GM23338 (cell line): ENCODE data around the gene IL1RAPL2. TPM values are rescaled to one million over a fixed set of nuclear protein-coding genes. Genes with fewer than 3 reads are reported as not detected.

ENCODE experiments used
- ATAC-seq: fragments of 200-7000 bp; cut with Tn5 transposase; 3 replicates; pipeline ENCODE4 v1.9.1; 2020
- DNase-seq: peaks from one replicate; pipeline ENCODE4 v3.0.0-alpha.2; 2015; ENCODE audit warnings: low spot score
- H2AFZ ChIP-seq: fragments of 200-600 bp; sonication (generic); 2 replicates; pipeline ENCODE4 v1.8.0; 2016; ENCODE audit warnings: antibody characterized with exemption, mild to moderate bottlenecking, moderate library complexity
- H3F3A ChIP-seq: fragments of 200-600 bp; sonication (generic); replicated peaks from 2 replicates; pipeline ENCODE4 v1.8.0; 2017; ENCODE audit warnings: antibody characterized with exemption, mixed run types, low read depth
- H3K27ac ChIP-seq: fragments of 200-600 bp; sonication (generic); 2 replicates; pipeline ENCODE4 v1.6.1; 2016; ENCODE audit warnings: low read depth
- H3K27me3 ChIP-seq: fragments of 200-600 bp; sonication (generic); 2 replicates; pipeline ENCODE4 v1.8.0; 2016; ENCODE audit warnings: mild to moderate bottlenecking, mixed run types, moderate library complexity; ENCODE audit not compliant: insufficient read depth
- H3K36me3 ChIP-seq: fragments of 200-600 bp; sonication (generic); 2 replicates; pipeline ENCODE4 v1.8.0; 2016; ENCODE audit warnings: mild to moderate bottlenecking; ENCODE audit not compliant: insufficient read depth
- H3K4me1 ChIP-seq: fragments of 200-600 bp; sonication (generic); 2 replicates; pipeline ENCODE4 v1.8.0; 2016; ENCODE audit warnings: mild to moderate bottlenecking, moderate library complexity; ENCODE audit not compliant: insufficient read depth
- H3K4me2 ChIP-seq: fragments of 200-600 bp; sonication (generic); 2 replicates; pipeline ENCODE4 v1.7.1; 2017; ENCODE audit warnings: mixed run types
- H3K4me3 ChIP-seq: fragments of 200-600 bp; sonication (generic); 2 replicates; pipeline ENCODE4 v1.6.1; 2016; ENCODE audit warnings: mixed run types
- H3K79me2 ChIP-seq: fragments of 200-600 bp; sonication (generic); replicated peaks from 2 replicates; pipeline ENCODE4 v1.8.0; 2017; ENCODE audit warnings: mild to moderate bottlenecking; ENCODE audit not compliant: insufficient read depth
- H3K9me2 ChIP-seq: fragments of 200-600 bp; sonication (generic); 2 replicates; pipeline ENCODE4 v1.8.0; 2017; ENCODE audit not compliant: insufficient read depth
- H4K20me1 ChIP-seq: fragments of 200-600 bp; sonication (generic); replicated peaks from 2 replicates; pipeline ENCODE4 v1.8.0; 2017; ENCODE audit warnings: mild to moderate bottlenecking; ENCODE audit not compliant: insufficient read depth
- H3K27ac Mint-ChIP-seq: 2 replicates; pipeline ENCODE4 v1.8.0; 2020; ENCODE audit warnings: inconsistent platforms, mild to moderate bottlenecking, moderate library complexity, mixed read lengths
- H3K27me3 Mint-ChIP-seq: 3 replicates; pipeline ENCODE4 v1.8.0; 2022; ENCODE audit warnings: low read depth, mild to moderate bottlenecking, moderate library complexity, mixed read lengths, inconsistent platforms; ENCODE audit not compliant: insufficient read depth, poor library complexity
- H3K36me3 Mint-ChIP-seq: 3 replicates; pipeline ENCODE4 v1.8.0; 2021; ENCODE audit warnings: low read depth, mild to moderate bottlenecking, inconsistent platforms, moderate library complexity, mixed read lengths
- H3K4me1 Mint-ChIP-seq: 3 replicates; pipeline ENCODE4 v1.8.0; 2020; ENCODE audit warnings: mild to moderate bottlenecking, inconsistent platforms, mixed read lengths
- H3K4me3 Mint-ChIP-seq: 3 replicates; pipeline ENCODE4 v1.8.0; 2021; ENCODE audit warnings: moderate library complexity, mild to moderate bottlenecking, inconsistent platforms, mixed read lengths
- H3K9me3 Mint-ChIP-seq: 3 replicates; pipeline ENCODE4 v1.8.0; 2020; ENCODE audit warnings: moderate library complexity, mild to moderate bottlenecking, inconsistent platforms, mixed read lengths
- CREB1 ChIP-seq: fragments of 250-450 bp; sonication (Bioruptor Pico); IDR thresholded peaks from 2 replicates; pipeline ENCODE4 v1.5.0; 2020; ENCODE audit warnings: low read depth, mild to moderate bottlenecking, moderate library complexity
- ETS1 ChIP-seq: IDR thresholded peaks from 2 replicates; pipeline ENCODE4 v1.6.1; 2016; ENCODE audit warnings: antibody characterized with exemption
- EZH2phosphoT487 ChIP-seq: fragments of 200-600 bp; sonication (generic); IDR thresholded peaks from one replicate; pipeline ENCODE4 v1.8.1; 2018; ENCODE audit warnings: antibody characterized with exemption; ENCODE audit not compliant: unreplicated experiment
- JUNB ChIP-seq: IDR thresholded peaks from one replicate; pipeline ENCODE4 v1.6.1; 2016; ENCODE audit warnings: antibody characterized with exemption; ENCODE audit not compliant: unreplicated experiment
- NANOG ChIP-seq: IDR thresholded peaks from 2 replicates; pipeline ENCODE4 v1.6.1; 2016; ENCODE audit warnings: antibody characterized with exemption, borderline replicate concordance
- POLR2AphosphoS5 ChIP-seq: IDR thresholded peaks from 2 replicates; pipeline ENCODE4 v1.6.1; 2016; ENCODE audit warnings: antibody characterized with exemption, low read depth
- REST ChIP-seq: IDR thresholded peaks from one replicate; pipeline ENCODE4 v1.6.1; 2018; ENCODE audit warnings: antibody characterized with exemption; ENCODE audit not compliant: unreplicated experiment
- STAT1 ChIP-seq: IDR thresholded peaks from one replicate; pipeline ENCODE4 v1.6.1; 2016; ENCODE audit warnings: antibody characterized with exemption; ENCODE audit not compliant: unreplicated experiment
- ZNF114 ChIP-seq: fragments of 250-450 bp; sonication (Bioruptor Pico); IDR thresholded peaks from 2 replicates; pipeline ENCODE4 v1.5.0; 2020; ENCODE audit warnings: mild to moderate bottlenecking, moderate library complexity
- ZNF331 ChIP-seq: fragments of 250-450 bp; sonication (Bioruptor Pico); IDR thresholded peaks from 2 replicates; pipeline ENCODE4 v1.5.0; 2020; ENCODE audit warnings: low read depth, mild to moderate bottlenecking, moderate library complexity
- ZNF462 ChIP-seq: fragments of 250-450 bp; sonication (Bioruptor Pico); IDR thresholded peaks from 2 replicates; pipeline ENCODE4 v1.5.0; 2020; ENCODE audit warnings: mild to moderate bottlenecking, moderate library complexity
- polyA plus RNA-seq: library from polyadenylated mRNA; unstranded; fragments of >200 nt; fragmentation: Nextera tagmentation; extraction: Ambion mirVana; gene quantifications from 2 replicates; pipeline ENCODE4 v1.2.1, GENCODE V29; 2016
- total RNA-seq: library from RNA; depleted of rRNA; stranded (reverse); fragments of >200 nt; shearing (Covaris generic); gene quantifications from 2 replicates; pipeline ENCODE4 v1.2.3, GENCODE V29; 2014

The IL1RAPL2 gene
- total and polyA plus RNA-seq, 2 experiments from 2014 or later: 0.80 to 0.94 TPM

- no peaks in the 10 kb centered on the region for H3K27me3 Mint-ChIP-seq
- Histone ChIP-seq H2AFZ (no peak overlapping the region), H3K27ac (no peak overlapping the region), H3K4me2 (no peak overlapping the region), H3K9me2 (no peaks in the 10 kb centered on the region), H3F3A (no peaks in the 10 kb centered on the region), H3K79me2 (no peaks in the 10 kb centered on the region), H4K20me1 (no peaks in the 10 kb centered on the region), H3K36me3 (no peaks in the 10 kb centered on the region), H3K4me3 (no peak overlapping the region), H3K27me3 (no peaks in the 10 kb centered on the region), H3K4me1 (no peaks in the 10 kb centered on the region)
- no peak for TF ChIP-seq EZH2phosphoT487
- no peak for TF ChIP-seq ETS1
- no peak for TF ChIP-seq JUNB
- TF ChIP-seq ZNF114 (CRISPR knock-in tag): no peak
- no peak for TF ChIP-seq ZNF462 (CRISPR knock-in tag)
- H3K9me3 Mint-ChIP-seq: peaks cover 5% of the 10 kb centered on the region; the same call in 2 of the 3 replicates
- H3K36me3 Mint-ChIP-seq: peaks cover 4% of the 10 kb centered on the region; the same call in 1 of the 3 replicates
- H3K4me3 Mint-ChIP-seq: no peak overlapping the region
- no peak overlapping the region for H3K27ac Mint-ChIP-seq
- H3K4me1 Mint-ChIP-seq: no peaks in the 10 kb centered on the region
- ATAC-seq: no peak
- DNase-seq: no peak
Measured at GRCh38 chrX:105375816-105376215, 809.8 kb downstream of the IL1RAPL2 start.

- Mint-ChIP-seq H3K27me3 (no peaks in the 10 kb centered on the region), H3K4me3 (no peak overlapping the region), H3K4me1 (peaks cover 11% of the 10 kb centered on the region), H3K9me3 (peaks cover 25% of the 10 kb centered on the region), H3K36me3 (peaks cover 23% of the 10 kb centered on the region), H3K27ac (no peak overlapping the region)
- Histone ChIP-seq H3K4me2 (no peak overlapping the region), H3K79me2 (no peaks in the 10 kb centered on the region), H3K9me2 (no peaks in the 10 kb centered on the region), H3K27me3 (no peaks in the 10 kb centered on the region), H2AFZ (no peak overlapping the region), H3K36me3 (no peaks in the 10 kb centered on the region), H3K4me3 (no peak overlapping the region), H3F3A (no peaks in the 10 kb centered on the region), H3K27ac (no peak overlapping the region), H3K4me1 (peaks cover 21% of the 10 kb centered on the region), H4K20me1 (no peaks in the 10 kb centered on the region)
- DNase-seq (no peak), ATAC-seq (no peak)
- TF ChIP-seq STAT1 (no peak), CREB1 (CRISPR knock-in tag) (no peak), ZNF114 (CRISPR knock-in tag) (no peak), POLR2AphosphoS5 (no peak), NANOG (no peak), ZNF331 (CRISPR knock-in tag) (no peak), JUNB (no peak), REST (no peak)
Measured at GRCh38 chrX:105424729-105425128, 858.7 kb downstream of the IL1RAPL2 start.
